HUES6 (cell line): ENCODE measurements around the gene NCAPG2.
A peak's percentile ranks its signal among the peaks of the same experiment; 100 is the strongest.

Experiments used
- H3K27ac ChIP-seq: 2 replicates; pipeline ENCODE4 v1.7.0; 2013; ENCODE audit warnings: low read depth, mild to moderate bottlenecking, low read length, inconsistent platforms
- H3K27me3 ChIP-seq: 2 replicates; pipeline ENCODE4 v1.6.1; 2013; ENCODE audit warnings: low read length; ENCODE audit not compliant: control insufficient read depth, insufficient read depth
- H3K36me3 ChIP-seq: 2 replicates; pipeline ENCODE4 v1.6.1; 2013; ENCODE audit warnings: low read length; ENCODE audit not compliant: control insufficient read depth, insufficient read depth
- H3K4me1 ChIP-seq: 2 replicates; pipeline ENCODE4 v1.6.1; 2013; ENCODE audit warnings: low read length; ENCODE audit not compliant: control insufficient read depth, insufficient read depth
- H3K4me3 ChIP-seq: 2 replicates; pipeline ENCODE4 v1.5.1; 2013; ENCODE audit warnings: low read depth, low read length
- H3K9ac ChIP-seq: one replicate; pipeline ENCODE4 v1.6.1; 2013; ENCODE audit warnings: mild to moderate bottlenecking, low read length
- H3K9me3 ChIP-seq: 2 replicates; pipeline ENCODE4 v1.6.1; 2013; ENCODE audit warnings: low read depth, low read length; ENCODE audit not compliant: control insufficient read depth, insufficient read depth

NCAPG2 gene

GRCh38 chr7:158666401-158666800 is 38.2 kb downstream of the NCAPG2 start:
- H3K9me3 ChIP-seq, result no peaks in the 10 kb centered on the region
- H3K27ac ChIP-seq, result no peak overlapping the region
- no peak overlapping the region for H3K9ac ChIP-seq
- no peaks in the 10 kb centered on the region for H3K4me1 ChIP-seq
- peaks cover 81% of the 10 kb centered on the region for H3K36me3 ChIP-seq
- no peak overlapping the region for H3K4me3 ChIP-seq
- H3K27me3 ChIP-seq, result no peaks in the 10 kb centered on the region

GRCh38 chr7:158664406-158664805 is 40.2 kb downstream of the NCAPG2 start:
- H3K9me3 ChIP-seq, result no peaks in the 10 kb centered on the region
- no peak overlapping the region for H3K9ac ChIP-seq
- no peak overlapping the region for H3K4me3 ChIP-seq
- H3K4me1 ChIP-seq, result no peaks in the 10 kb centered on the region
- H3K27ac ChIP-seq, result no peak overlapping the region
- peaks cover 80% of the 10 kb centered on the region for H3K36me3 ChIP-seq
- H3K27me3 ChIP-seq, result no peaks in the 10 kb centered on the region

- Histone ChIP-seq H3K4me1 (peaks cover 4% of the 10 kb centered on the region), H3K9me3 (no peaks in the 10 kb centered on the region), H3K4me3 (no peak overlapping the region), H3K36me3 (peaks cover 79% of the 10 kb centered on the region), H3K27ac (no peak overlapping the region), H3K9ac (no peak overlapping the region), H3K27me3 (no peaks in the 10 kb centered on the region)
Measured at GRCh38 chr7:158663428-158663741, 41.2 kb downstream of the NCAPG2 start.

GRCh38 chr7:158662610-158663427 is 41.8 kb downstream of the NCAPG2 start:
- Histone ChIP-seq H3K4me3 (no peak overlapping the region), H3K9ac (no peak overlapping the region), H3K9me3 (no peaks in the 10 kb centered on the region), H3K27ac (no peak overlapping the region), H3K36me3 (peaks cover 80% of the 10 kb centered on the region), H3K27me3 (no peaks in the 10 kb centered on the region), H3K4me1 (peaks cover 8% of the 10 kb centered on the region)

- Histone ChIP-seq H3K9ac (no peak overlapping the region), H3K4me3 (no peak overlapping the region), H3K9me3 (no peaks in the 10 kb centered on the region), H3K4me1 (peaks cover 8% of the 10 kb centered on the region), H3K27me3 (no peaks in the 10 kb centered on the region), H3K27ac (no peak overlapping the region), H3K36me3 (peaks cover 83% of the 10 kb centered on the region)
Measured at GRCh38 chr7:158658475-158658874, 46.1 kb downstream of the NCAPG2 start.

- no peaks in the 10 kb centered on the region for H3K9me3 ChIP-seq
- H3K27ac ChIP-seq, result peak overlapping the region; percentile 56; the same call in 1 of the 2 replicates
- no peak overlapping the region for H3K4me3 ChIP-seq
- H3K36me3 ChIP-seq, result peaks cover 81% of the 10 kb centered on the region
- H3K27me3 ChIP-seq, result no peaks in the 10 kb centered on the region
- peaks cover 8% of the 10 kb centered on the region for H3K4me1 ChIP-seq
- H3K9ac ChIP-seq, result no peak overlapping the region
Measured at GRCh38 chr7:158657189-158657746, 47.3 kb downstream of the NCAPG2 start.

GRCh38 chr7:158655931-158656441 is 48.6 kb downstream of the NCAPG2 start:
- H3K27me3 ChIP-seq, result no peaks in the 10 kb centered on the region
- H3K36me3 ChIP-seq, result peaks cover 81% of the 10 kb centered on the region
- no peak overlapping the region for H3K9ac ChIP-seq
- H3K9me3 ChIP-seq, result no peaks in the 10 kb centered on the region
- H3K27ac ChIP-seq, result no peak overlapping the region
- H3K4me1 ChIP-seq, result peaks cover 8% of the 10 kb centered on the region
- H3K4me3 ChIP-seq, result no peak overlapping the region

GRCh38 chr7:158655507-158655906 is 49.1 kb downstream of the NCAPG2 start:
- Histone ChIP-seq H3K36me3 (peaks cover 81% of the 10 kb centered on the region), H3K4me1 (peaks cover 8% of the 10 kb centered on the region), H3K9me3 (no peaks in the 10 kb centered on the region), H3K9ac (no peak overlapping the region), H3K4me3 (no peak overlapping the region), H3K27ac (no peak overlapping the region), H3K27me3 (no peaks in the 10 kb centered on the region)

GRCh38 chr7:158651968-158652565 is 52.5 kb downstream of the NCAPG2 start:
- H3K4me3 ChIP-seq, result no peak overlapping the region
- H3K4me1 ChIP-seq, result no peaks in the 10 kb centered on the region; the same call in 1 of the 2 replicates
- H3K36me3 ChIP-seq, result peaks cover 91% of the 10 kb centered on the region
- no peaks in the 10 kb centered on the region for H3K27me3 ChIP-seq
- H3K9ac ChIP-seq, result no peak overlapping the region
- no peak overlapping the region for H3K27ac ChIP-seq
- H3K9me3 ChIP-seq, result no peaks in the 10 kb centered on the region

- Histone ChIP-seq H3K36me3 (peaks cover 91% of the 10 kb centered on the region), H3K27me3 (no peaks in the 10 kb centered on the region), H3K9ac (no peak overlapping the region), H3K4me1 (no peaks in the 10 kb centered on the region), H3K9me3 (no peaks in the 10 kb centered on the region), H3K27ac (no peak overlapping the region), H3K4me3 (no peak overlapping the region)
Measured at GRCh38 chr7:158650821-158651225, 53.8 kb downstream of the NCAPG2 start.

GRCh38 chr7:158649279-158649678 is 55.3 kb downstream of the NCAPG2 start:
- Histone ChIP-seq H3K36me3 (peaks cover 91% of the 10 kb centered on the region), H3K4me1 (no peaks in the 10 kb centered on the region), H3K9me3 (no peaks in the 10 kb centered on the region), H3K27ac (no peak overlapping the region), H3K4me3 (no peak overlapping the region), H3K9ac (no peak overlapping the region), H3K27me3 (no peaks in the 10 kb centered on the region)
